ENCODE data around the gene FOXF1. TPM values are rescaled to one million over a fixed set of nuclear protein-coding genes. Genes with fewer than 3 reads are reported as not detected.

Gene FOXF1
- total and polyA plus RNA-seq, 4 donors, result 12.2 to 34.4 (median 19.1) TPM

DNA sequence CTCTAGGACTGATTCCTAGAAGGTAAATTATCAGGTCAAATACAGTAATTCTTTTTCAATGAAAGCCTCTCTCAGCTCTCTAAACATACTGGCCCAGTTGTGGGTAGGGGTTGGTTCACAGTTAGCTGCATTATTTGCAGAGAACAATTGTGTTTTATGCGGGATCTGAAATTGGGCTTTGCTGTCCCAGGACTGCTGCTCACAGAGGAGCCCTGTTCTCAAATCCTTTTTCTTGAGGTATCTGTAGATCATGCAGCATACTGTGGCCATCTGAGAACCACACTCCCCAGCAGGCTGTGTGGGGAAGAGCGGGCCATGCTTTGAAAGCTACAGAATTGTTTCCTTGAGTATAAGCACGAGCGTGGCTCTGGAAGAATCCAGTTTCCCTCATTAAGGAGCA, 27.2 kb downstream of the FOXF1 start:
- H3K36me3 ChIP-seq (ENCODE audit: control insufficient read depth in 4 of 4, insufficient read depth in 4 of 4, low read length in 4 of 4), result peaks cover 10 to 43% (median 21%) of the 10 kb centered on the region in 4 donors
- ATAC-seq (ENCODE audit: insufficient read depth, low FRiP score), result no peak

DNA sequence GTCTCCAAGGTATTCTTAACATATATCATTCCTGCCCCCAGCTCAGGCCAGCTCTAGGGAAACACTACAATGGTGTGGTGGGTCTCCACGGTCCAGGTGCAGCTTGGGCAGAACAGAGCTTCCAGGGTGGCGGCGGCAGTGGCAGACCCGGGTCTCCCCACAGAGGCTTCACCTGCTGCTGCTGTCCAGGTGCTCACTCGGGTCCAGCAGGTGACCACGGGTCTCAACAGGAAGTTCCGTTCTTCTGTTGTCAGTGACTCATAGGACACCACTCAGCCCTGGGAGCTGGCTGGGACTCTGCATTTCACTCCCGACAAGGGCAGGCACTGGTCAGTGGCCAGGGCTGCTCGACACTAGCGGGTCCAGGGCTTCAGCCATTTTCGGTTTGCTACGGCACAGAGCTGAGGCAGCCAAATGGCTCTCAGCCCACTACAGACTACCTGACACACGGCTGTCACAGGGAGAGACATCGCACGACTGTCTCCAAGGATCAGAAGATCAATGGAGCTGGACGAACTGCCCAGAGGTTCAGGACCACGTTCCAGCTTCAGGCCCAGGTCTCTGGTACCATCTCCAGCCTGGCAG, 28.0 kb downstream of the FOXF1 start:
- 95 to 97% methylated on average over 17 of the region's 17 CpGs for WGBS, 2 donors
- Histone ChIP-seq H3K36me3 (ENCODE audit: control insufficient read depth in 4 of 4, insufficient read depth in 4 of 4, low read length in 4 of 4) (peaks cover 10 to 43% (median 21%) of the 10 kb centered on the region in 4 donors), H3K4me1 (ENCODE audit: control insufficient read depth in 5 of 5, insufficient read depth in 5 of 5, low read length in 5 of 5) (no peaks in the 10 kb centered on the region), H3K27me3 (ENCODE audit: control insufficient read depth in 3 of 3, insufficient read depth in 3 of 3, low read length in 2 of 3) (no peaks in the 10 kb centered on the region), H3K9me3 (ENCODE audit: control insufficient read depth in 4 of 4, insufficient read depth in 3 of 4, low read length in 3 of 4) (no peaks in the 10 kb centered on the region), H3K27ac (ENCODE audit: low read depth in 1 of 2, low read length in 1 of 2) (no peak overlapping the region), H3K9ac (ENCODE audit: insufficient read depth in 1 of 2, low read length in 2 of 2) (no peak overlapping the region), H3K4me3 (no peak overlapping the region)
- TF ChIP-seq, protein P1, sequence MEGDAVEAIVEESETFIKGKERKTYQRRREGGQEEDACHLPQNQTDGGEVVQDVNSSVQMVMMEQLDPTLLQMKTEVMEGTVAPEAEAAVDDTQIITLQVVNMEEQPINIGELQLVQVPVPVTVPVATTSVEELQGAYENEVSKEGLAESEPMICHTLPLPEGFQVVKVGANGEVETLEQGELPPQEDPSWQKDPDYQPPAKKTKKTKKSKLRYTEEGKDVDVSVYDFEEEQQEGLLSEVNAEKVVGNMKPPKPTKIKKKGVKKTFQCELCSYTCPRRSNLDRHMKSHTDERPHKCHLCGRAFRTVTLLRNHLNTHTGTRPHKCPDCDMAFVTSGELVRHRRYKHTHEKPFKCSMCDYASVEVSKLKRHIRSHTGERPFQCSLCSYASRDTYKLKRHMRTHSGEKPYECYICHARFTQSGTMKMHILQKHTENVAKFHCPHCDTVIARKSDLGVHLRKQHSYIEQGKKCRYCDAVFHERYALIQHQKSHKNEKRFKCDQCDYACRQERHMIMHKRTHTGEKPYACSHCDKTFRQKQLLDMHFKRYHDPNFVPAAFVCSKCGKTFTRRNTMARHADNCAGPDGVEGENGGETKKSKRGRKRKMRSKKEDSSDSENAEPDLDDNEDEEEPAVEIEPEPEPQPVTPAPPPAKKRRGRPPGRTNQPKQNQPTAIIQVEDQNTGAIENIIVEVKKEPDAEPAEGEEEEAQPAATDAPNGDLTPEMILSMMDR (IDR thresholded peaks at IDR 0.05; ENCODE audit: control extremely low read depth, extremely low read depth), result no peak
- ATAC-seq (ENCODE audit: insufficient read depth, low FRiP score), result no peak
- DNase-seq, result no peak

More for the DNA sequence above, 27.2 kb downstream of the FOXF1 start:
- Histone ChIP-seq H3K4me1 (ENCODE audit: control insufficient read depth in 5 of 5, insufficient read depth in 5 of 5, low read length in 5 of 5) (no peaks in the 10 kb centered on the region), H3K9me3 (ENCODE audit: control insufficient read depth in 4 of 4, insufficient read depth in 3 of 4, low read length in 3 of 4) (no peaks in the 10 kb centered on the region), H3K9ac (ENCODE audit: insufficient read depth in 1 of 2, low read length in 2 of 2) (no peak overlapping the region), H3K27me3 (ENCODE audit: control insufficient read depth in 3 of 3, insufficient read depth in 3 of 3, low read length in 2 of 3) (no peaks in the 10 kb centered on the region), H3K27ac (ENCODE audit: low read depth in 1 of 2, low read length in 1 of 2) (no peak overlapping the region), H3K4me3 (no peak overlapping the region)
- no peak for DNase-seq
- TF ChIP-seq, protein P1 (IDR thresholded peaks at IDR 0.05; ENCODE audit: control extremely low read depth, extremely low read depth), result no peak
- WGBS, 2 donors, result 96 to 99% methylated on average over 4 of the region's 4 CpGs

DNA sequence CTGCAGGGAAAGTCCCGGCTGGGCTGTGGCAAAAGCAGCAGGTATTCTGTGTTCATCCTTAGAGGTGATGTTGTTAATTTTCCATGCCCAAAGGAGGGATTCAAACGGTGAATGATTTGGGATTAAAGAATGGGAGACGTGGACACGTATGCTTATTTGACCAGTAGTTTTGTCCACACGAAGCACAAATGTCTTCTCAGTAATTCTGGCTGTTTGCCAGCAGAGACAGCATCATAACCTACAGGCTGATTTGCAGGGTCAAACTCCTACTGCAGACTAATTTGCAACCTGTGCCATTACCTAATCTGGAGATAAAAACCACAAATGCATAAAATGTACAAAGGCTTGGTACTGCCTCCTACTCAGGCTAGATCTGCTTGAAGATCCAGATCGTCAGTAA, 30.6 kb downstream of the FOXF1 start:
- Histone ChIP-seq H3K9me3 (ENCODE audit: control insufficient read depth in 4 of 4, insufficient read depth in 3 of 4, low read length in 3 of 4) (no peaks in the 10 kb centered on the region), H3K36me3 (ENCODE audit: control insufficient read depth in 4 of 4, insufficient read depth in 4 of 4, low read length in 4 of 4) (peaks cover 10 to 48% (median 26%) of the 10 kb centered on the region in 4 donors), H3K27ac (ENCODE audit: low read depth in 1 of 2, low read length in 1 of 2) (no peak overlapping the region), H3K4me1 (ENCODE audit: control insufficient read depth in 5 of 5, insufficient read depth in 5 of 5, low read length in 5 of 5) (no peaks in the 10 kb centered on the region), H3K9ac (ENCODE audit: insufficient read depth in 1 of 2, low read length in 2 of 2) (no peak overlapping the region), H3K4me3 (no peak overlapping the region), H3K27me3 (ENCODE audit: control insufficient read depth in 3 of 3, insufficient read depth in 3 of 3, low read length in 2 of 3) (no peaks in the 10 kb centered on the region)
- DNase-seq, result no peak
- 91 to 94% methylated on average over 6 of the region's 6 CpGs for WGBS, 2 donors
- TF ChIP-seq, protein P1 (IDR thresholded peaks at IDR 0.05; ENCODE audit: control extremely low read depth, extremely low read depth), result no peak
- no peak for ATAC-seq (ENCODE audit: insufficient read depth, low FRiP score)

DNA sequence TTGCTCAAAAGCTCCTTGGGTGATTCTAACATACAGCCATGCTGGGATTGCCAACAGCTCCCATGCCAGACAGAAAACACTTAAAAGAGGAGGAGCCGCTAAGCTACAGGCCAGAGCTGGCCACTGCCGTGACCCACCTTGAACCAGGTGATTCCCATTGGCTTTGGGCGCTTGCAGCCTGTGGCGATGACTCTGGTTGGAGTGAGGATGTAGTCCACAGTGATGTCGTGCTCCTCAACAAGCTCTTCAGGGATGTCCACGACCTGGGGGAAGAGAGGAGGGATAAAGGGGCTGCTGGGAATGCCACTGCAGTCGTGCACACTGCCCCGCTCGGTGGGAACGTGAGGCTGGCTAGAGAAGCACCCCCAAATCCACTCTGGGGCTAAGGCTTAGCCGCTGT, 31.2 kb downstream of the FOXF1 start:
- 95 to 97% methylated on average over 11 of the region's 11 CpGs for WGBS, 2 donors
- TF ChIP-seq, protein P1 (IDR thresholded peaks at IDR 0.05; ENCODE audit: control extremely low read depth, extremely low read depth), result no peak
- DNase-seq (no peak), ATAC-seq (ENCODE audit: insufficient read depth, low FRiP score) (no peak)
- Histone ChIP-seq H3K27me3 (ENCODE audit: control insufficient read depth in 3 of 3, insufficient read depth in 3 of 3, low read length in 2 of 3) (no peaks in the 10 kb centered on the region), H3K4me1 (ENCODE audit: control insufficient read depth in 5 of 5, insufficient read depth in 5 of 5, low read length in 5 of 5) (no peaks in the 10 kb centered on the region), H3K4me3 (no peak overlapping the region), H3K9me3 (ENCODE audit: control insufficient read depth in 4 of 4, insufficient read depth in 3 of 4, low read length in 3 of 4) (no peaks in the 10 kb centered on the region), H3K36me3 (ENCODE audit: control insufficient read depth in 4 of 4, insufficient read depth in 4 of 4, low read length in 4 of 4) (peaks cover 10 to 51% (median 26%) of the 10 kb centered on the region in 4 donors), H3K27ac (ENCODE audit: low read depth in 1 of 2, low read length in 1 of 2) (no peak overlapping the region), H3K9ac (ENCODE audit: insufficient read depth in 1 of 2, low read length in 2 of 2) (no peak overlapping the region)

Measured in lung (tissue), 12 donors.